Embryonic facial prominence (tissue), 1 donor: ENCODE results near the gene APH1B.

Source experiments
- DNase-seq: peaks from one replicate; pipeline ENCODE4 v3.0.0-alpha.2; 2016; ENCODE audit errors: extremely low spot score

The APH1B gene

DNA sequence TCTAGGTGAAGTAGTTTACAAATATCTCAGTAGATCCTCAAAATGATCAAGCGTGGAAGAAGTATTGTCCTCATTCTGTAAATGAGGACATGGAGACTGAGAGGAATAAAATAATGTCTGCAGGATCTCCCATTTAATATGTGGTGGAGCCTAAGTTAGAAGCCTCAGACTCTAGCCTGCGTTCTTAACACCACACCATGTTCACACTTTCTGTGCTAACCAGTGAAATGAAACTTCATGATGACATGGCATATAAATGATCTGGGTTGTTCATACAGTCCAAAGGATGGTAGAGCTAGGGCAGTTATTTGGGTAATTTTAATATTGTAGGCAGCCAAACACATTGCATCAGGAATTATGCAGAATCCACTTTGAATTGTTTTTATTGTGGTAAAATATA, 25.1 kb upstream of the APH1B start:
- DNase-seq, result no peak

DNA sequence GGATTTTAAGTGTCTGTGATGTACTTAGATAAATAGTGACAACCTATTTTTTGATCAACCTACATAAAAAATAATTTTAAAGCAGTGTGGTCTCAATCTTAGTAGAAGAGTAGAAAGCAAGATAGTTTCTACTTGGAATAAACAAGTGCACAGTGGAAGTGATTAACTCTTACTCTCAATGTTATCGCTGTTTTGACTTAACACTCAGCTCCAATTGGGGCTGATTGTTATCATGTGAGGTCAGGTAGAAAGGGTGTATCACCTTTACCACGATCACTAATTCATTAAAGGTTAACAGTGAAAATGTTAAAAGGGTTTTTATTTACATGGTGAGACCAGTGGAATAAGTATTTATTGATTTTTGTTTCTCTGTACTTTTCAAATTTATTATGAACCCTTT, 22.4 kb upstream of the APH1B start:
- no peak for DNase-seq

DNA sequence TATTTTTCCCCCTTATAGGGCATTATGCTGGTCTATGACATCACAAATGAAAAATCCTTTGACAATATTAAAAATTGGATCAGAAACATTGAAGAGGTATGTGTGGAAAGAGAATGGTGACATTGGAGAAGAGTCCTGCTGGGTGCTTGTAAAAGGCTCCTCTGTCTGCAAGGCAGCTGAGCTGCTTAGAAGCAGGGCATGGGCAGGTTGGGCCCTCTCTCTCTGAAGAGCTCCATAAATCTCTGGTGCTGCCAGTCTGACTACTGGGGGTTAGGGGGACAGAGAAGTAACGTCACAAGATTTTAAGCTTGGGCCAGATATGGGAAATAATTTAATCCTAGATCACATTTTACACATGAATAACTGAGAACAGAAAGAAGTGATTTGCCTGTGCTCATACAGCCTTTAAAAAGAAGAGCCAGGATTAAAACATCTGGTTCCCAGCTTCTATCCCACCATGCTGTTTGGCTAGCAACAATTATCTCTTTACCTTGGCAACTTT, 21.9 kb upstream of the APH1B start:
- no peak for DNase-seq

DNA sequence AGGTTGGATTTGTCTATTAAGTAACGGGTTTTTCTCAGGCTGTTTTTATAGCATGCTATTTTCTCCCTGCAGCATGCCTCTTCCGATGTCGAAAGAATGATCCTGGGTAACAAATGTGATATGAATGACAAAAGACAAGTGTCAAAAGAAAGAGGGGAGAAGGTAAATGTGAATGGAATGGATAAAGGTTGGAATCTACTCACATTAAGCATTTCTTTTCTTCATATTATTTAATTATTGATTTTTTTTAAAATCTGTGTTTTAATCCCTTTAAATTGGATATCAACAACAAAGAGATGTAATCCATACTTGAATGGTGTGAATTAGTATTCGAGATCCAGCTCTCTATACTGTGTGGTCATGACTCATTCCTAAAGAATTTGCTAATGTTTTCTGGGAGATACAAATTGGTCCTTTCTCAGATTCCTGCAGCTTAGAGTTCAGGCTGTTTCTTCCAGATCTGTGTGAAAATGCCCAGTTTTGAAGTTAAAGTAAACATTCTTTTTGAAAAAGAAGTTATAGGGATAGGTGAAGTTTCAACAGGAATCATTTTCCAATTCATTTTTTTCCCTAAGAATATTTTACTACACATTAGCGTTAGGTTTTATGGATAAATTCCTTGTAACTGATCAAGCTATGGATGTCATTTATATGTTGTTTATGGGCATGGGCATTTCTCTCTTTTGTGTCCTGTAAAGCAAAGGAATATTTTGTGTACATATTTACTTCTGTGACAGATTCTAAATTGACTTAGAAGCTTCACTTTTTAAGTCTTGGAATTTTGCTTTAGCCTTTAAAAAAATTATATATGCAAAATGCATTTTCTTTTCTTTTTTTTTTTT, 20.8 kb upstream of the APH1B start:
- peak; percentile 42 for DNase-seq

DNA sequence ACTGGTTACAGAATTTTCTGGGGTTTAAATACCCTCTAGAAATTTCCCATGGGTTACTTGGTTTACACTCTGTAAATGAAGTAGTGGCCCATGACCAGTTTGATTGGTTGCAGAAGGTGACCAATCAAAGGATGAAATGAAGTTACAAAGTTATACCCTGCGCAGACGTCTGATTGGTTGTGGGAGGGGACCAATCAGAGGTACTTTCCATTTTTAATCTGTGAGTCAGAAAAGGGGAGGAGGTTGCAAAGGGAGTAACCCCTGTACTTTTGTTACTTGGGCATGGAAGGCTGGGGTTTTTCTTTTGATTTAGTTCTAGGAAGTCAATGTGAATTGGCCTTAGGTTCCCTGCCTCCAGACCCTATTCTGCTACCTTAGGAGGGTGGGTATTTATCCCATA, 18.7 kb upstream of the APH1B start:
- DNase-seq, result no peak

DNA sequence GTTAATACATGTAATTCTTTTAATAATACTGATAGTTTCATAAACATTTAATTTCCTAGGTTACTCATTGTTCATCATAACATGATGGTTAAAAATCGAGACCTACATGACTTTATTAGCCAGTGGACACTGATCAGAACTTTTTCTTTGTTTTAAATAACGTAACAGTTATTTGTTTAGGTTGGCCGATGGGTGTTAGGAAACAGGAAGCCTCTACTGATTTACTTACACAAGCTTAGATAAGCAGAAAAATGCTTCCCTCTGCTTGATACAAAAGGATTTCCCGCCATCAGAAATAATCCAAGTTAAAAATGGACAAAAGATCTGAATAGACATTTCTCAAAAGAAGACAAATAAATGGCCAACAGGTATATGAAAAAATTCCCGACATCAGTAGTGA, 16.6 kb upstream of the APH1B start:
- no peak for DNase-seq

- DNase-seq, result no peak
Observed at GRCh38 chr15:63261311-63261710, 16.1 kb upstream of the APH1B start.

DNA sequence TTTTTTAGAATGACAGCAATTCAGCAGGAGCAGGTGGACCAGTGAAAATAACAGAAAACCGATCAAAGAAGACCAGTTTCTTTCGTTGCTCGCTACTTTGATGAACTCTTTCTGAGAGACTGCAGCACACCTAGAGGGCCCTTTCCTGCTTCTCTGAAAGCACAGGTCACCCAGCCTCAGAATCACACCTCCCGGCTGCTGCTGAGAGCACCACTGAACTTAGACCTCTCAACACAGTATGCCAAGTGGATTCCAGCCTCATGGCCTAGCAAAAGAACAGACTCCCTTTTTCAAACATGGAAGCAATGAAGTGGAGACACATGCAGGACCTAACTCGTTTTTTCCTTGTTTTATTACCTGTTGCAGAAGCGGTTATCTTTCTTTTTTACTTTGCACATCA, 13.9 kb upstream of the APH1B start:
- DNase-seq, result no peak

DNA sequence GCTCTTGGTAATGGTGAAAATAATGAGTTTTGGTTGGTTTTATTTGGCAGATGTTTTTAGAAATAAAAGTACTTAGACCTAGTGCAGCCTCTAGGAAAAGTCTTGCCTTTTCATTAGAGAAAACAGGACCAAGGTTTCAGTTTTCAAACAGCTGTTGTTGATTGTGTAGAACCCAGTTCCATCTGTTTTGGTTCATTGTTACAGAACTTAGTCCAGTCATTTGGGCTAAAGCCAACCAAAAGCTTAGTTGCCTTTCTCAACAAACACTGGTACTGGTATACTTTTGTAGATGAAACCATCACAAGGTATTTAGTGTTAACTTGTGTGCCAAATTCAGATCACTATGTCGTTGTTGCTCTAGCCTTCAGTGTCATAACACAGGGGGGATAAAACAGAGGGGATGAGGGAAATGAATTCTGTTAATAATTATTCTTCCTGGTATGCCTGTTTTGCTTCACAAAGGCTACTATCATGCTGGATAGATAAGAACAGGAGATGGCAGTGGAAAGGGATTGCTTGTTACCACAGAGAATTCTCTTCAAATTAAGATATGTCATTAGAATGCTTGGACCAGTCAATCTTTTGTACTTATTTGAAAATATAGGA, 12.6 kb upstream of the APH1B start:
- DNase-seq, result no peak

DNA sequence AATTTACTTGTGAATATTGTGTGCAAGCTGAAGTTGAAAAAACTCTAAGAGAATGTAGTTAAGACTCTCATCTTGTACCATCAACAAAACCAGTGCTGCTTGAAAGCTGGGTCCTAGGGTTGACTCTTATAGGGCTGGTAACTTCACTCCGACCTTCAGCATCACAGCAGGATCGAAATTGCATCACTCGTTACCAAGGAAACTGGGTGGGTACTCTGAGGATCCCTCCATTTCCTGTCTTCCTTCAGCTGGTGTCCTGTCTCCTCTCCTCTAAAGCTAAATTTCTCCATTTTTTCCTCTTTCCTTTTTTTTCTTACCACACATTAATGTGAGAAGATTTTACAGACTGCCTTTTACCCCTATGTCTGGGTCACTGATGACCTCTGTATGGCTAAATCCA, 3.0 kb upstream of the APH1B start:
- no peak for DNase-seq

- DNase-seq, result no peak
Observed at GRCh38 chr15:63276342-63277037, 915 bp upstream of the APH1B start.

GRCh38 chr15:63277893-63278456, 570 bp downstream of the APH1B start:
- no peak for DNase-seq

DNA sequence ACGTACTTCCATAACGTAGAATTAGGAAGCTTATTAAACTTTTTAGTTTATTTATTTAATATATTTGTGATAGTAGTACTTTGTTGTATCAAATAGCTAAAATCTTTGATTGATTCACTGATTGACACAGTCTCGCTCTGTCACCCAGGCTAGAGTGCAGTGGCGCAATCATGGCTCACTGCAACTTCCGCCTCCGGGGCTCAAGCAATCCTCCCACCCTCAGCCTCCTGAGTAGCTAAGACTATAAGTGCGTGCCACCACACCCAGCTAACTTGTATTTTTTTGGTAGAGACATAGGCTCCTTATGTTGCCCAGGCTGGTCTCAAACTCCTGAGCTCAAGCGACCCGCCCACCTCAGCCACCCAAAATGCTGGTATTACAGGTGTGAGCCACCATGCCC, 5.7 kb downstream of the APH1B start:
- DNase-seq, result no peak

DNA sequence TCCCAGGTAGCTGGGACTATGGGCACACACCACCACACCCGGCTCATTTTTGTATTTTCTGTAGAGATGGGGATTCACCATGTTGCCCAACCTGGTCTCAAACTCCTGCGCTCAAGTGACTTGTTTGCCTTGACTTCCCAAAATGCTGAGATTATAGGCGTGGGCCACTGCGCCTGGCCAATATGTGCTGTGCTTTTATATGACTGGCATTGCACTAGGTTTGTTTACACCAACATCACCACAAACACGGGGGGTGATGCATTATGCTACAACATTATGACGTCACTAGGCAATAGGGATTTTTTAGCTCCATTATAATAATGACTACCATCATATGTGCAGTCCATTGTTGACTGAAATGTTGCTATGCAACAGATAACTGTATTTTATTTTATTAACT, 6.9 kb downstream of the APH1B start:
- DNase-seq, result no peak

GRCh38 chr15:63287109-63287508, 9.7 kb downstream of the APH1B start:
- DNase-seq, result no peak

DNA sequence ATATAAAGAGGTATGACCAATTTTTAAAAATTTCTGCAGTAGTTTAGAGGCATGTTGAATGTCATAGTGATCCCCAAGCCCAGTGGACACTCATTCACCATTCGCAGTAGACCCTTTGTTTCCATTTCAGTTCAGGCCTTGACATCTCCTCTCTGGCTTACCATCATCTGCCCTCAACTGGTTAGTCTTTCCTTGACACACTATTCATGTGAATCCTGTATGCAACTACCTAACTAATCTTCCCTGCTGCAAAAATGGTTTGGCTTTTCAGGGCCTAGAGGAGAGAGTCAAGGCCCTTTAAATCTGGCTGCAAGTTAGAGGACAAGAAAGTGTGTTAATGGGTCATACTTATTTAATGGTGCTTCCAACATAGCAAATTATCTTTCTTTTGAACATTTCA, 10.9 kb downstream of the APH1B start:
- no peak for DNase-seq

DNA sequence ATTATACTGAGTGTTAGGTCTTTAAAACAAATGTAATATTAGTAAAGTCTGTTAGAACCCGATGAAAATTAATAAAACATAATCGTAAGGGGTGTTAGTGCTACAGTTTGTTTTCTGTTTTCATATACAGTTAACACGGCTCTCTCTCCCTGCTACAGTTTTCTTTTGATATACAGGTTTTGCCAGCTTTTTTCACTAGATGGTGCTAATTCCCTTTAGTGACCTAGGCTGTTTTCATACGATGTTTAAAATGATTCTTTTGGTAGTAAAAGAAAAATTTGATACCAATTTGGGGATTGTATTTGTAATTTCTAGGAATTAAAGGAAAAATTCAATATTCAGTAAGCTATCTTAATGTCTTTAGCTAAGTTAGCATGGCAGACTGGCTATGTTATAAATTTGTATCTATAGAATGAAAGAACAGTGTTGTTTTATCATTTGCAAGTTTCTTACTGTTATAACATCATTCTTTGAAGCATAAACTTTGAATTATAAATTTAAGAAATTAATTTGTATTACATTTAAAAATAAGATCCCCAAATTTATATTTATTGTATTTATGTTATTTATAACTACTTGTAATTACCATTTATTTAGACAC, 11.5 kb downstream of the APH1B start:
- DNase-seq, result peak; percentile 76

DNA sequence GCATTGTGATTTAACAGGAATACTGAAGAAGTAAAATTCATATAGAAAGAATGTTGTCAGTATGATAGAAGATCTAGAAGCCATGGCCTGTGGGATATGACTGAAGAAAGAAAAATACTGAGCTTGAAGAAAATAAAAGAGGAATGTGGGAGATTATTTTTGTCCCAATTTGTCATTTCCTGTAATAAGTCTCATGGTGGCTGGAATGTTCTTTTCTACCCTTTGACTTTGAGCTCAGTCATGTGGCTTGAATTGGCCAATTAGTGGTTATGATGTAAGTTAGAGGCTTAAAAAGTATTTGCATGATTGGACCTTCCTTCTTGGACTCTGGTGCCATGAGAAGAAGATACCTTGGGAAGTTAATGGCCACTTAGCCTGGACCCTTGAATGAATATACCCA, 14.1 kb downstream of the APH1B start:
- no peak for DNase-seq

DNA sequence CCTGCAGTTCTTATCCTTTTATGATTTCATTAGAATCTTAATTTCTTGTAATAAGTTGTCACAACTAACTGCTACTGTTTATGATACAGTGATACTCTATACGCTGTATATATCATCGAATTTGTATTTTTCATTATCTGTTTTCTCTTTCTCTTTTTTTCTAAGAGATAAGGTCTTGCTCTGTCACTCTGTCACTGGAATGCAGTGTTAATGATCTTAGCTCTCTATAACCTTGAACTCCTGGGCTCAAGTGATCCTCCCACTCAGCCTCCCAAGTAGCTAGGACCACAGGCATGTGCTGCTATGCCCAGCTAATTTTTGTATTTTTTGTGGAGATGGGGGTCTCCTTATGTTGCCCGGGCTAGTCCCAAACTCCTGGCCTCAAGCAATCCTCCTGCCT, 14.8 kb downstream of the APH1B start:
- no peak for DNase-seq

- no peak for DNase-seq
Observed at GRCh38 chr15:63292771-63293170, 15.4 kb downstream of the APH1B start.

DNA sequence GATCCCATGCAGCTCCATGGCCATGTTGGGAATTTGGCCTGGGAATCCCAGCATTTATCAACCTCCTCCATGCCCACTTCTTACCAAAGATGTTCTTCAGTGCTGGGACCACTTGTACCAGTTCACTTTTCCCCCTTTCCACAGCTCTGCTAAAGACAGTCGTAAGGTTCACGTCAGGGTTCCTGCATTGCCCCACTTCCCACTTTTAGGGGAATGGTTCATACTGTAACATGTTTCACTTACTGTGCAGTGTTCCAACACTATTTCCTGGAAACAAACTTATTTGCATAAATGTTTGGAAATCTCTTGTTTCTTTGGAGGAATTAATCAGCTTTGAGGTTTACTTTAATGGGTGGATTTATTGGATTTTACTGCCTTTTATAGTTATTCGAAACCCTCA, 17.0 kb downstream of the APH1B start:
- no peak for DNase-seq

GRCh38 chr15:63295341-63295740, 17.9 kb downstream of the APH1B start:
- no peak for DNase-seq
